Measurements from ENCODE around the gene CABCOCO1.

GRCh38 chr10:61787170-61787569, 124.4 kb downstream of the CABCOCO1 start:
- TF ChIP-seq EZH2phosphoT487 (IDR thresholded peaks at IDR 0.05; ENCODE audit: low read depth), result no peak
- no peak for TF ChIP-seq CTCF (IDR thresholded peaks at IDR 0.05; ENCODE audit: low read depth, low read length)
